ENCODE measurements around the gene PLOD3. TPM values are rescaled to one million over a fixed set of nuclear protein-coding genes. Genes with fewer than 3 reads are reported as not detected.

PLOD3 gene
- total and polyA plus RNA-seq, 2 of the 8 experiments (the other 6 are each of a cell fraction or from before 2014, with no cell fraction given), result 28.4 to 47.2 TPM

DNA sequence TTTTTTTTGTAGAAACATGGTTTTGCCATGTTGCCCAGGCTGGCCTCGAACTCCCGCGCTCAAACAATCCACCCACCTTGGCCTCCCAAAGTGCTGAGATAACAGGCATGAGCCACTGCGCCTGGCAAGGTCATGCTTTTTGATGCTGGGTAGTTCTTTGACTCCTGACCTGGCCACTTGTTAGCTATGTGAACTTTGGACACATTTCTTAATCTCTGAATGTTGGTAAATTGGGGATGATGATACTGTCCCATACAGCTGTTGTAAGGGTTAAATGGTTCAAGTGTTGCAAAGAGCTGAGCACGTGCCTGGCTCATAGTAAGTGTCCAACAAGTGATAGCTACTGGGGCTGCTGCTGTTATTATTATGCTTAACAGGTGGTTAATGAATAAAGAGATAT lies 2.9 kb upstream of the PLOD3 start:
- no peak overlapping the region for H3K9ac ChIP-seq (replicated peaks in 1 of 4; ENCODE audit: extremely low read depth in 1 of 4, low read depth in 3 of 4, low read length in 3 of 4)
- no peak overlapping the region for H4K91ac ChIP-seq (replicated peaks; ENCODE audit: insufficient read length, low read length)
- DNase-seq (ENCODE audit: low read depth in 1 of 2, low spot score in 2 of 2), result no peak
- no peak overlapping the region for H2BK15ac ChIP-seq (ENCODE audit: low read length)
- H3K23ac ChIP-seq (ENCODE audit: insufficient read length), result no peak overlapping the region
- H3K36me3 ChIP-seq (ENCODE audit: control insufficient read depth in 2 of 4, insufficient read depth in 4 of 4, low read length in 3 of 4), result peaks cover 2 to 8% (median 5%) of the 10 kb centered on the region in 4 experiments; a peak in 6 of 8 replicates
- H4K5ac ChIP-seq (ENCODE audit: insufficient read length, low read depth, low read length), result no peak overlapping the region
- H3K9me3 ChIP-seq (ENCODE audit: insufficient read depth in 2 of 2, low read depth in 1 of 2, low read length in 1 of 2), result no peaks in the 10 kb centered on the region
- H3K4me2 ChIP-seq (ENCODE audit: insufficient read depth in 1 of 2, low read depth in 2 of 2, low read length in 2 of 2), result no peak overlapping the region
- no peak overlapping the region for H3K18ac ChIP-seq (ENCODE audit: extremely low read depth, low read length)
- H3K79me1 ChIP-seq (ENCODE audit: low read depth, low read length), result peaks cover 2% of the 10 kb centered on the region; the same call in 1 of the 2 replicates
- H2BK20ac ChIP-seq (ENCODE audit: low read length), result no peak overlapping the region
- H3K14ac ChIP-seq (ENCODE audit: insufficient read length), result no peak overlapping the region
- H2BK12ac ChIP-seq (ENCODE audit: low read depth, low read length), result no peak overlapping the region
- no peaks in the 10 kb centered on the region for H3K27me3 ChIP-seq (replicated peaks in 1 of 4; ENCODE audit: control insufficient read depth in 3 of 4, extremely low read depth in 1 of 4, insufficient read depth in 3 of 4, low read length in 3 of 4)
- H3K4me3 ChIP-seq (ENCODE audit: extremely low read depth in 1 of 4, insufficient read depth in 2 of 4, low read depth in 3 of 4, low read length in 4 of 4), result no peak overlapping the region
- H4K20me1 ChIP-seq (replicated peaks in 1 of 2; ENCODE audit: control insufficient read depth in 1 of 2, insufficient read depth in 2 of 2, low read length in 2 of 2), result peaks cover 0 to 7% of the 10 kb centered on the region in 2 experiments
- H2BK120ac ChIP-seq (replicated peaks; ENCODE audit: low read depth, low read length), result no peak overlapping the region
- no peak for TF ChIP-seq NANOG (IDR thresholded peaks at IDR 0.05; ENCODE audit: insufficient read depth, low read depth, low read length, poor library complexity, severe bottlenecking)
- no peak for TF ChIP-seq CBX8 (IDR thresholded peaks at IDR 0.05; ENCODE audit: borderline replicate concordance, low read depth, low read length)
- TF ChIP-seq PHF8 (conservative IDR thresholded peaks at IDR 0.05; ENCODE audit: low read depth, low read length), result no peak
- no peak for TF ChIP-seq FOSL1 (IDR thresholded peaks at IDR 0.05; ENCODE audit: insufficient read depth, low read depth, low read length)
- no peak for TF ChIP-seq CTBP2 (IDR thresholded peaks at IDR 0.05; ENCODE audit: borderline replicate concordance, insufficient read depth, insufficient read length, low read length)
- TF ChIP-seq GABPA (IDR thresholded peaks at IDR 0.05; ENCODE audit: borderline replicate concordance, insufficient read depth, low read length), result no peak
- TF ChIP-seq MAFK (IDR thresholded peaks at IDR 0.05; ENCODE audit: low read depth, low read length), result no peak
- TF ChIP-seq TCF12 (IDR thresholded peaks at IDR 0.05; ENCODE audit: low read depth, low read length), result no peak
- TF ChIP-seq, protein P1, sequence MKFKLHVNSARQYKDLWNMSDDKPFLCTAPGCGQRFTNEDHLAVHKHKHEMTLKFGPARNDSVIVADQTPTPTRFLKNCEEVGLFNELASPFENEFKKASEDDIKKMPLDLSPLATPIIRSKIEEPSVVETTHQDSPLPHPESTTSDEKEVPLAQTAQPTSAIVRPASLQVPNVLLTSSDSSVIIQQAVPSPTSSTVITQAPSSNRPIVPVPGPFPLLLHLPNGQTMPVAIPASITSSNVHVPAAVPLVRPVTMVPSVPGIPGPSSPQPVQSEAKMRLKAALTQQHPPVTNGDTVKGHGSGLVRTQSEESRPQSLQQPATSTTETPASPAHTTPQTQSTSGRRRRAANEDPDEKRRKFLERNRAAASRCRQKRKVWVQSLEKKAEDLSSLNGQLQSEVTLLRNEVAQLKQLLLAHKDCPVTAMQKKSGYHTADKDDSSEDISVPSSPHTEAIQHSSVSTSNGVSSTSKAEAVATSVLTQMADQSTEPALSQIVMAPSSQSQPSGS (IDR thresholded peaks at IDR 0.05; ENCODE audit: low read length), result no peak
- TF ChIP-seq, protein P2, sequence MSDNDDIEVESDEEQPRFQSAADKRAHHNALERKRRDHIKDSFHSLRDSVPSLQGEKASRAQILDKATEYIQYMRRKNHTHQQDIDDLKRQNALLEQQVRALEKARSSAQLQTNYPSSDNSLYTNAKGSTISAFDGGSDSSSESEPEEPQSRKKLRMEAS (IDR thresholded peaks at IDR 0.05), result no peak
- 0 out of 2 replicates have a peak overlapping the region, but pooled peaks have one; percentile 39 for H2AK5ac ChIP-seq (ENCODE audit: low read depth, low read length)
- H3K23me2 ChIP-seq (ENCODE audit: low read depth, low read length), result peaks cover 17% of the 10 kb centered on the region
- no peak overlapping the region for H4K8ac ChIP-seq (ENCODE audit: extremely low read depth, insufficient read depth, low read length)
- POLR2A ChIA-PET (ENCODE audit: partially characterized antibody), result interaction anchor here (1.5 to 3.8 kb wide), 2 partner anchors 12 to 15 kb away, joined by 3 to 15 read pairs; no protein-coding TSS in a partner anchor
- H3K79me2 ChIP-seq (ENCODE audit: control insufficient read depth in 1 of 2, insufficient read depth in 2 of 2, low read length in 2 of 2), result peaks cover 0 to 6% of the 10 kb centered on the region in 2 experiments; a peak in 1 of 4 replicates
- H2AFZ ChIP-seq (ENCODE audit: low read length), result no peak overlapping the region
- no peak overlapping the region for H2BK5ac ChIP-seq (ENCODE audit: low read depth, low read length)
- 91% methylated on average over 5 of the region's 5 CpGs; no CpG with 5 or more reads in 1 of the 2 experiments for WGBS, 2 experiments (ENCODE audit: extremely low coverage in 1 of 2, insufficient coverage in 1 of 2, insufficient read length in 1 of 2, insufficient replicate concordance in 2 of 2, low coverage in 1 of 2, low lambda C conversion rate in 2 of 2, missing lambda C conversion rate in 1 of 2)
- CTCF ChIA-PET (ENCODE audit: partially characterized antibody), result interaction anchor here (0.8 to 9.0 kb wide), 8 partner anchors 15 to 95 kb away, joined by 3 to 79 read pairs (median 4); partner anchors contain the start of gene FIS1
- no peak overlapping the region; the same call in 1 of the 2 replicates for H3K27ac ChIP-seq (ENCODE audit: low read depth, low read length)
- peaks cover 0 to 13% (median 7%) of the 10 kb centered on the region in 4 experiments; a peak in 5 of 7 replicates for H3K4me1 ChIP-seq (replicated peaks in 1 of 4; ENCODE audit: control insufficient read depth in 3 of 4, insufficient read depth in 4 of 4, low read length in 3 of 4)
- H3K4ac ChIP-seq (replicated peaks; ENCODE audit: insufficient read length, low read depth, low read length), result no peak overlapping the region
- no peak for FAIRE-seq
- H3K56ac ChIP-seq (replicated peaks; ENCODE audit: insufficient read length, low read depth, low read length), result no peak overlapping the region
